ENCODE results near the gene SLC25A40. TPM values are rescaled to one million over a fixed set of nuclear protein-coding genes. Genes with fewer than 3 reads are reported as not detected.
"Not testable (repeated sequence)": the region's sequence is repeated elsewhere in the genome, so short reads cannot be mapped to it uniquely, and the experiment has no call there.

SLC25A40 gene
- total and polyA plus RNA-seq, 9 donors: 9.8 to 27.1 (median 20.0) TPM

GRCh38 chr7:87837597-87837996 is 38.6 kb downstream of the SLC25A40 start:
- no peaks in the 10 kb centered on the region for H3K36me3 ChIP-seq
- H3K27me3 ChIP-seq: no peaks in the 10 kb centered on the region
- no peak for DNase-seq
- H3K4me1 ChIP-seq (ENCODE audit: insufficient read depth): no peaks in the 10 kb centered on the region
- no peak overlapping the region for H3K4me3 ChIP-seq
- TF ChIP-seq CTCF (IDR thresholded peaks at IDR 0.05): no peak
- TF ChIP-seq POLR2A (IDR thresholded peaks at IDR 0.05): no peak
- no peak for TF ChIP-seq EP300 (IDR thresholded peaks at IDR 0.05)
- intact Hi-C loops (cut with DNase I): no loop called here
- no peaks in the 10 kb centered on the region for H3K9me3 ChIP-seq
- WGBS, 3 donors: 17 to 19% (median 18%) methylated on average over 1 of the region's 1 CpG
- H3K27ac ChIP-seq: no peak overlapping the region

- WGBS, 3 donors: 85 to 92% (median 87%) methylated on average over 1 of the region's 1 CpG
- Histone ChIP-seq H3K4me1 (ENCODE audit: insufficient read depth) (no peaks in the 10 kb centered on the region), H3K27me3 (no peaks in the 10 kb centered on the region), H3K27ac (no peak overlapping the region), H3K9me3 (no peaks in the 10 kb centered on the region), H3K4me3 (no peak overlapping the region), H3K36me3 (no peaks in the 10 kb centered on the region)
- TF ChIP-seq POLR2A (IDR thresholded peaks at IDR 0.05): no peak
- TF ChIP-seq EP300 (IDR thresholded peaks at IDR 0.05): no peak
- no peak for TF ChIP-seq CTCF (IDR thresholded peaks at IDR 0.05)
- intact Hi-C loops (cut with DNase I): no loop called here
- no peak for DNase-seq
Observed at GRCh38 chr7:87833130-87833529, 43.0 kb downstream of the SLC25A40 start.

- Histone ChIP-seq H3K27ac (no peak overlapping the region), H3K27me3 (no peaks in the 10 kb centered on the region), H3K4me3 (no peak overlapping the region), H3K9me3 (no peaks in the 10 kb centered on the region), H3K4me1 (ENCODE audit: insufficient read depth) (no peaks in the 10 kb centered on the region), H3K36me3 (no peaks in the 10 kb centered on the region)
- intact Hi-C loops (cut with DNase I): no loop called here
- TF ChIP-seq POLR2A (IDR thresholded peaks at IDR 0.05) (no peak), EP300 (IDR thresholded peaks at IDR 0.05) (no peak)
- no peak for DNase-seq
- WGBS, 3 donors: 95 to 100% (median 98%) methylated on average over 1 of the region's 1 CpG
Observed at GRCh38 chr7:87831097-87831496, 45.1 kb downstream of the SLC25A40 start.

- WGBS, 3 donors: 91 to 95% (median 93%) methylated on average over 1 of the region's 1 CpG
- H3K4me3 ChIP-seq; H3K4me1 ChIP-seq (ENCODE audit: insufficient read depth); H3K27ac ChIP-seq; intact Hi-C loops (cut with DNase I); DNase-seq; H3K36me3 ChIP-seq; H3K27me3 ChIP-seq; H3K9me3 ChIP-seq: not testable (repeated sequence)
Observed at GRCh38 chr7:87828383-87828782, 47.8 kb downstream of the SLC25A40 start.

GRCh38 chr7:87825369-87825768 is 50.8 kb downstream of the SLC25A40 start:
- H3K4me3 ChIP-seq; H3K36me3 ChIP-seq; H3K27ac ChIP-seq; intact Hi-C loops (cut with DNase I); DNase-seq; H3K9me3 ChIP-seq; H3K27me3 ChIP-seq; H3K4me1 ChIP-seq (ENCODE audit: insufficient read depth): not testable (repeated sequence)
- WGBS, 3 donors: 94 to 100% (median 100%) methylated on average over 2 of the region's 2 CpGs

GRCh38 chr7:87822056-87822455 is 54.1 kb downstream of the SLC25A40 start:
- intact Hi-C loops (cut with DNase I); H3K27ac ChIP-seq; H3K27me3 ChIP-seq; H3K9me3 ChIP-seq; H3K4me1 ChIP-seq (ENCODE audit: insufficient read depth); H3K36me3 ChIP-seq; H3K4me3 ChIP-seq; DNase-seq: not testable (repeated sequence)
- 94 to 97% (median 96%) methylated on average over 2 to 3 of the region's 4 CpGs for WGBS, 3 donors

GRCh38 chr7:87818336-87818735 is 57.8 kb downstream of the SLC25A40 start:
- no peaks in the 10 kb centered on the region for H3K4me1 ChIP-seq (ENCODE audit: insufficient read depth)
- intact Hi-C loops (cut with DNase I): no loop called here
- H3K36me3 ChIP-seq: no peaks in the 10 kb centered on the region
- H3K9me3 ChIP-seq: no peaks in the 10 kb centered on the region
- H3K27me3 ChIP-seq: no peaks in the 10 kb centered on the region
- no peak for DNase-seq
- no peak overlapping the region for H3K4me3 ChIP-seq
- TF ChIP-seq CTCF (IDR thresholded peaks at IDR 0.05): no peak
- TF ChIP-seq POLR2A (IDR thresholded peaks at IDR 0.05): no peak
- TF ChIP-seq EP300 (IDR thresholded peaks at IDR 0.05): no peak
- no peak overlapping the region for H3K27ac ChIP-seq
